ENCODE data around the gene LMAN2.

LMAN2 gene

DNA sequence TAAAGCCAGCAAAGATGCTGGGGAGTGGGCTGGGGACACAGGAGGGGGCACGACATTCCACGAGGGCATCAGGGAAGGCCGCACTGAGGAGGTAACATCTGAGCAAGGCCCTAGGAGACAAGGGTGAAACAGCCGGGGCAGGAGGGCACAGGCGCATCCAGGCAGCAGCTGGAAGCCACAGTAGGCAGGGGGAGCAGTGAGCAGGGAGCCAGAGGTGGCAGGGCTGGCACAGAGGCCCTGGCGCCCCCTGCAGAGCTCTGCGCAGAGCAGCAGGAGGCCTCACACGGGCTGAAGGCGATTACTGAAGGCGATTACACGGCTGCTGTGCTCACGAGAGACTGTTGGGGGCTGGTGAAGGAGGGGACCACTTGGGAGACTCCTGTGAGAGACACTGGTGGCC is 15.4 kb downstream of the LMAN2 start:
- no peak overlapping the region for H3K4me3 ChIP-seq (ENCODE audit: insufficient read depth in 1 of 2, low read depth in 1 of 2, low read length in 2 of 2)
- no peak overlapping the region for H3K18ac ChIP-seq (ENCODE audit: low read depth in 1 of 2, low read length in 2 of 2)
- no peak overlapping the region for H4K8ac ChIP-seq (ENCODE audit: low read length)
- peak; percentile 13 for DNase-seq
- peaks cover 73 to 83% of the 10 kb centered on the region in 2 experiments for H3K36me3 ChIP-seq (ENCODE audit: control insufficient read depth in 1 of 2, insufficient read depth in 2 of 2, low read depth in 1 of 2, low read length in 2 of 2)
- H2AK5ac ChIP-seq (ENCODE audit: low read length, severe bottlenecking), result no peak overlapping the region
- H4K91ac ChIP-seq (ENCODE audit: low read length), result no peak overlapping the region
- no peak overlapping the region for H3K14ac ChIP-seq (ENCODE audit: low read length in 2 of 2)
- no peak overlapping the region for H2BK5ac ChIP-seq (ENCODE audit: low read depth, low read length, poor library complexity, severe bottlenecking)
- H3K9me3 ChIP-seq (ENCODE audit: control insufficient read depth, low read length), result no peaks in the 10 kb centered on the region
- H3K9ac ChIP-seq (ENCODE audit: low read length), result no peak overlapping the region
- H3K79me1 ChIP-seq (replicated peaks; ENCODE audit: low read length, poor library complexity, severe bottlenecking), result peaks cover 64% of the 10 kb centered on the region
- H2BK12ac ChIP-seq (ENCODE audit: low read length in 2 of 2), result no peak overlapping the region
- H3K23ac ChIP-seq (ENCODE audit: low read length in 2 of 2), result no peak overlapping the region
- H3K27me3 ChIP-seq (ENCODE audit: control insufficient read depth in 1 of 2, insufficient read depth in 1 of 2, low read length in 2 of 2), result no peaks in the 10 kb centered on the region
- no peak overlapping the region for H3K27ac ChIP-seq (ENCODE audit: low read length, poor library complexity, severe bottlenecking)
- no peak overlapping the region for H2BK15ac ChIP-seq (ENCODE audit: low read depth, poor library complexity, severe bottlenecking)
- no peak overlapping the region for H2BK120ac ChIP-seq (ENCODE audit: low read depth, low read length)
- no peak overlapping the region for H3K4ac ChIP-seq (ENCODE audit: low read depth in 1 of 2, low read length in 2 of 2)
- no peak overlapping the region for H3K4me2 ChIP-seq (ENCODE audit: low read length, poor library complexity, severe bottlenecking)
- H3K4me1 ChIP-seq (ENCODE audit: control insufficient read depth, insufficient read depth, low read depth, low read length), result peaks cover 2% of the 10 kb centered on the region
- no peak overlapping the region for H2AFZ ChIP-seq (ENCODE audit: low read depth, low read length)
- 84% methylated on average over 12 of the region's 12 CpGs for WGBS

DNA sequence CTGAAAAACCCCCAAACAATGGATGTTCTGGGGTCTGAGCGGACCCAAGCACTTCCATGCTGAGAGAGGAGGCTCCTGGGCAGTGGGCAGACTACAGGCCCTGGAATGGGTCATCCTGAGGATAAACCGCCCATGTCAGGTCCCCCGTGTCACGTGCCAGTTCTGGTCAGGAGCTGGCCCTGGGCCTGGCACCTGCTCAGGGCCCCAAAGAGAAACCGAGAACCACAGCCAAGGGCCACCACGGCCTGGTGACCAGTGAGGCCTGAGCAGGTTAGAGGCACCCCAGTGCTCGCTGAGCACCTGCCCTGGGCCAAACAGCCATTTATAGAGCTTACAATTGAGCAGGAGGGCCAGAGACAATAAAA is 15.8 kb downstream of the LMAN2 start:
- 97% methylated on average over 7 of the region's 7 CpGs for WGBS
- Histone ChIP-seq H3K9ac (ENCODE audit: low read length) (no peak overlapping the region), H2BK15ac (ENCODE audit: low read depth, poor library complexity, severe bottlenecking) (no peak overlapping the region), H2AK5ac (ENCODE audit: low read length, severe bottlenecking) (no peak overlapping the region), H3K27me3 (ENCODE audit: control insufficient read depth in 1 of 2, insufficient read depth in 1 of 2, low read length in 2 of 2) (no peaks in the 10 kb centered on the region), H3K4me2 (ENCODE audit: low read length, poor library complexity, severe bottlenecking) (no peak overlapping the region), H3K14ac (ENCODE audit: low read length in 2 of 2) (no peak overlapping the region), H2BK5ac (ENCODE audit: low read depth, low read length, poor library complexity, severe bottlenecking) (no peak overlapping the region), H3K18ac (ENCODE audit: low read depth in 1 of 2, low read length in 2 of 2) (no peak overlapping the region), H3K79me1 (replicated peaks; ENCODE audit: low read length, poor library complexity, severe bottlenecking) (peaks cover 64% of the 10 kb centered on the region), H3K23ac (ENCODE audit: low read length in 2 of 2) (no peak overlapping the region), H3K36me3 (ENCODE audit: control insufficient read depth in 1 of 2, insufficient read depth in 2 of 2, low read depth in 1 of 2, low read length in 2 of 2) (peaks cover 77 to 87% of the 10 kb centered on the region in 2 experiments), H3K4ac (ENCODE audit: low read depth in 1 of 2, low read length in 2 of 2) (no peak overlapping the region), H2AFZ (ENCODE audit: low read depth, low read length) (no peak overlapping the region), H4K8ac (ENCODE audit: low read length) (no peak overlapping the region), H3K27ac (ENCODE audit: low read length, poor library complexity, severe bottlenecking) (no peak overlapping the region), H4K91ac (ENCODE audit: low read length) (no peak overlapping the region), H3K9me3 (ENCODE audit: control insufficient read depth, low read length) (no peaks in the 10 kb centered on the region), H2BK12ac (ENCODE audit: low read length in 2 of 2) (no peak overlapping the region), H2BK120ac (ENCODE audit: low read depth, low read length) (no peak overlapping the region), H3K4me1 (ENCODE audit: control insufficient read depth, insufficient read depth, low read depth, low read length) (peaks cover 2% of the 10 kb centered on the region), H3K4me3 (ENCODE audit: insufficient read depth in 1 of 2, low read depth in 1 of 2, low read length in 2 of 2) (no peak overlapping the region)
- DNase-seq, result no peak

DNA sequence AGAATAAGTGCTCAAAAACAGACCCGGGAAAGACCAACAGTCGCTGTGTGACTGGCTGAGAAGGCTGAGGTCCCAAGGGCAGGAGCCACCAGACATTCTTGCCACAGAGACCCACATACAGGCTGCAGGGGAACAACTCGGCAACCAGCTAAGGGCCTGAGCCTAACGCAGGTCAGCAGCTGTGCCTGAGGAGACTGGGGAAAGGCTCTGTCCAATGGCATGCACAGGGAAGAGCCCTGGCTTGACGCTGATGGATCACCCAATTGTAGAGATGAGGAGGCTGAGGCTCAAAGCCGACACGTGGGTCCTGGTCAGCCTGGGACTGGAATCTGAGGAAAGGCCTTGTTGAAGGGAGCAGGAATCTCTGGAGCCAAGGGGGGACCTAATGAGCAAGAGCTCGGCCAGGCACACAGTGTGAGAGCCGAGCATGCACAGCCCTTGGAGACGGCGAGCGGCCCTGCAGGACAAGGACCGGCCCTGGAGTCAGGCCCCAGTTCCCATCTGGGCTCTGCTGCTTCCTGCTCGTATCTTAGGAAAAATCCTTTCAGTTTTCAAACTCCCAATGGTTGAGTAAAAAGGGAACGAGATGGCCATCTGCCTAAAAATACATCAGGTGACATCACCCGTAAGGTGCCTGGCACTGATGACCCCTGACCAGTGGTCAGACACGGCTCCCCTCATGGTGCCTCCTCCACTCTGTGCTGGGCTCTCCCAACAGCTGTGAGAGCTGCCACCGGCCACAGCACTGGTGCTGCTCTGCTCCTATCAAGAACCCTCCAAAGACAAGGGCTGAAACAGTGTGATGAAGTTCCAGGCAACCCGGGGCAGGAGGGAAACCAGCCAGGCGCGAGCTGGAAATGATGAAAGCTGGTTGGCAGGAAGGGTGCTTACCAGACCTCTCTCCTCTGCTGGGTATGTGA is 16.4 kb downstream of the LMAN2 start:
- no peak overlapping the region for H2AK5ac ChIP-seq (ENCODE audit: low read length, severe bottlenecking)
- peaks cover 2% of the 10 kb centered on the region for H3K4me1 ChIP-seq (ENCODE audit: control insufficient read depth, insufficient read depth, low read depth, low read length)
- no peak overlapping the region for H2BK120ac ChIP-seq (ENCODE audit: low read depth, low read length)
- no peak overlapping the region for H2BK12ac ChIP-seq (ENCODE audit: low read length in 2 of 2)
- no peak overlapping the region for H3K27ac ChIP-seq (ENCODE audit: low read length, poor library complexity, severe bottlenecking)
- H3K4ac ChIP-seq (ENCODE audit: low read depth in 1 of 2, low read length in 2 of 2), result no peak overlapping the region
- H3K23ac ChIP-seq (ENCODE audit: low read length in 2 of 2), result no peak overlapping the region
- H3K79me1 ChIP-seq (replicated peaks; ENCODE audit: low read length, poor library complexity, severe bottlenecking), result peaks cover 63% of the 10 kb centered on the region
- WGBS, result 96% methylated on average over 20 of the region's 21 CpGs
- H2BK5ac ChIP-seq (ENCODE audit: low read depth, low read length, poor library complexity, severe bottlenecking), result no peak overlapping the region
- no peak for DNase-seq
- H2BK15ac ChIP-seq (ENCODE audit: low read depth, poor library complexity, severe bottlenecking), result no peak overlapping the region
- no peak overlapping the region for H3K18ac ChIP-seq (ENCODE audit: low read depth in 1 of 2, low read length in 2 of 2)
- H3K9ac ChIP-seq (ENCODE audit: low read length), result no peak overlapping the region
- no peaks in the 10 kb centered on the region for H3K27me3 ChIP-seq (ENCODE audit: control insufficient read depth in 1 of 2, insufficient read depth in 1 of 2, low read length in 2 of 2)
- H3K9me3 ChIP-seq (ENCODE audit: control insufficient read depth, low read length), result no peaks in the 10 kb centered on the region
- H3K14ac ChIP-seq (ENCODE audit: low read length in 2 of 2), result no peak overlapping the region
- no peak overlapping the region for H3K4me3 ChIP-seq (ENCODE audit: insufficient read depth in 1 of 2, low read depth in 1 of 2, low read length in 2 of 2)
- no peak overlapping the region for H4K8ac ChIP-seq (ENCODE audit: low read length)
- no peak overlapping the region for H2AFZ ChIP-seq (ENCODE audit: low read depth, low read length)
- no peak overlapping the region for H3K4me2 ChIP-seq (ENCODE audit: low read length, poor library complexity, severe bottlenecking)
- peaks cover 83 to 94% of the 10 kb centered on the region in 2 experiments for H3K36me3 ChIP-seq (ENCODE audit: control insufficient read depth in 1 of 2, insufficient read depth in 2 of 2, low read depth in 1 of 2, low read length in 2 of 2)
- no peak overlapping the region for H4K91ac ChIP-seq (ENCODE audit: low read length)

DNA sequence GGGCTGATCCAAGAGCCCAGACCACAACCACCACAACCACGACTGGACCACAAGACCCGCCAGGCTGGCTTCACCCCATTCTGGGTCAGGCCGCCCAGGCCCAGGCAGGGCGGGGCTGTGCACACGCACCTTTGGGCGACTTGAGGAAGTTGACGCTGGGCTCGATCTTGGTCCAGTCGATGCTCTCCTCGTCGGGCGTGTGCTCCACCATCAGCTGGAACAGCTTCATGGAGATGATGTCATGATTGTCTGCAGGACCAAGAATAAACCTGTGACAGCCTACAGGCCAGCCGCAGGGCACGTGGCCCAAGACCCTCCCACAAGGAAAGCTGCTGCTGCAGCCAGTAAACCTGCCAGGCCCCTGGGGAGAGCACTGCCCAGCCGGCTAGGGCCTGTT is 17.3 kb downstream of the LMAN2 start:
- H3K27ac ChIP-seq (ENCODE audit: low read length, poor library complexity, severe bottlenecking), result no peak overlapping the region
- no peak overlapping the region for H4K91ac ChIP-seq (ENCODE audit: low read length)
- peaks cover 60% of the 10 kb centered on the region for H3K79me1 ChIP-seq (replicated peaks; ENCODE audit: low read length, poor library complexity, severe bottlenecking)
- no peak overlapping the region for H4K8ac ChIP-seq (ENCODE audit: low read length)
- no peaks in the 10 kb centered on the region for H3K9me3 ChIP-seq (ENCODE audit: control insufficient read depth, low read length)
- no peak overlapping the region for H2BK120ac ChIP-seq (ENCODE audit: low read depth, low read length)
- H3K27me3 ChIP-seq (ENCODE audit: control insufficient read depth in 1 of 2, insufficient read depth in 1 of 2, low read length in 2 of 2), result no peaks in the 10 kb centered on the region
- no peak overlapping the region for H3K18ac ChIP-seq (ENCODE audit: low read depth in 1 of 2, low read length in 2 of 2)
- no peak overlapping the region for H3K9ac ChIP-seq (ENCODE audit: low read length)
- H2BK5ac ChIP-seq (ENCODE audit: low read depth, low read length, poor library complexity, severe bottlenecking), result no peak overlapping the region
- DNase-seq, result no peak
- H3K14ac ChIP-seq (ENCODE audit: low read length in 2 of 2), result no peak overlapping the region
- no peak overlapping the region for H3K4me2 ChIP-seq (ENCODE audit: low read length, poor library complexity, severe bottlenecking)
- WGBS, result 94% methylated on average over 14 of the region's 15 CpGs
- peaks cover 92 to 94% of the 10 kb centered on the region in 2 experiments for H3K36me3 ChIP-seq (ENCODE audit: control insufficient read depth in 1 of 2, insufficient read depth in 2 of 2, low read depth in 1 of 2, low read length in 2 of 2)
- H3K4me1 ChIP-seq (ENCODE audit: control insufficient read depth, insufficient read depth, low read depth, low read length), result peaks cover 2% of the 10 kb centered on the region
- H3K4me3 ChIP-seq (ENCODE audit: insufficient read depth in 1 of 2, low read depth in 1 of 2, low read length in 2 of 2), result no peak overlapping the region
- no peak overlapping the region for H3K23ac ChIP-seq (ENCODE audit: low read length in 2 of 2)
- H2AFZ ChIP-seq (ENCODE audit: low read depth, low read length), result no peak overlapping the region
- no peak overlapping the region for H2BK12ac ChIP-seq (ENCODE audit: low read length in 2 of 2)
- H2AK5ac ChIP-seq (ENCODE audit: low read length, severe bottlenecking), result no peak overlapping the region
- no peak overlapping the region for H2BK15ac ChIP-seq (ENCODE audit: low read depth, poor library complexity, severe bottlenecking)
- H3K4ac ChIP-seq (ENCODE audit: low read depth in 1 of 2, low read length in 2 of 2), result no peak overlapping the region
